Esophagus (tissue), 2 donors: ENCODE data around the gene UBE2V1. TPM values are rescaled to one million over a fixed set of nuclear protein-coding genes. Genes with fewer than 3 reads are reported as not detected.

Source experiments
- H3K27ac ChIP-seq, 2 donors: one replicate each; pipeline ENCODE4 v1.5.1; 2013; ENCODE audit warnings: low read depth in 2 of 2, mild to moderate bottlenecking in 2 of 2, inconsistent platforms in 1 of 2, low read length in 1 of 2, moderate library complexity in 1 of 2
- H3K27me3 ChIP-seq, 2 donors: one replicate each; pipeline ENCODE4 v1.6.1; 2013; ENCODE audit warnings: low read length in 2 of 2, control low read depth in 1 of 2, mild to moderate bottlenecking in 1 of 2; ENCODE audit not compliant: insufficient read depth in 2 of 2, control insufficient read depth in 1 of 2
- H3K36me3 ChIP-seq, 2 donors: one replicate each; pipeline ENCODE4 v1.6.1; 2013; ENCODE audit warnings: low read length in 1 of 2; ENCODE audit not compliant: control insufficient read depth in 2 of 2, insufficient read depth in 2 of 2
- H3K4me1 ChIP-seq, 2 donors: one replicate each; pipeline ENCODE4 v1.6.1; 2013; ENCODE audit warnings: low read length in 1 of 2; ENCODE audit not compliant: control insufficient read depth in 2 of 2, insufficient read depth in 2 of 2
- H3K4me3 ChIP-seq, 2 donors: one replicate each; pipeline ENCODE4 v1.5.1; 2013; ENCODE audit warnings: low read length in 2 of 2, mild to moderate bottlenecking in 2 of 2, low read depth in 1 of 2, moderate library complexity in 1 of 2
- H3K9me3 ChIP-seq, 2 donors: one replicate each; pipeline ENCODE4 v1.6.1; 2013; ENCODE audit warnings: mild to moderate bottlenecking in 2 of 2, low read depth in 1 of 2, low read length in 1 of 2, moderate library complexity in 1 of 2; ENCODE audit not compliant: control insufficient read depth in 2 of 2, insufficient read depth in 1 of 2
- WGBS, 2 donors: extraction: QIAGEN DNeasy Blood & Tissue Kit; methylation state at CpG; one replicate each; pipeline ENCODE4 v1.1.7; 2013; 5-methylcytosine and 5-hydroxymethylcytosine counted together
- polyA plus RNA-seq, 2 donors: library from polyadenylated mRNA; stranded (reverse); fragments of 200-250 nt; gene quantifications; one replicate each; pipeline ENCODE4 v1.2.3, GENCODE V29; 2013
- donor health status: healthy with polysubstance abuse.
- donor health status: Bipolar disorder and iron deficiency.

The UBE2V1 gene
- polyA plus RNA-seq, 2 donors = 57.4 to 73.1 TPM

DNA sequence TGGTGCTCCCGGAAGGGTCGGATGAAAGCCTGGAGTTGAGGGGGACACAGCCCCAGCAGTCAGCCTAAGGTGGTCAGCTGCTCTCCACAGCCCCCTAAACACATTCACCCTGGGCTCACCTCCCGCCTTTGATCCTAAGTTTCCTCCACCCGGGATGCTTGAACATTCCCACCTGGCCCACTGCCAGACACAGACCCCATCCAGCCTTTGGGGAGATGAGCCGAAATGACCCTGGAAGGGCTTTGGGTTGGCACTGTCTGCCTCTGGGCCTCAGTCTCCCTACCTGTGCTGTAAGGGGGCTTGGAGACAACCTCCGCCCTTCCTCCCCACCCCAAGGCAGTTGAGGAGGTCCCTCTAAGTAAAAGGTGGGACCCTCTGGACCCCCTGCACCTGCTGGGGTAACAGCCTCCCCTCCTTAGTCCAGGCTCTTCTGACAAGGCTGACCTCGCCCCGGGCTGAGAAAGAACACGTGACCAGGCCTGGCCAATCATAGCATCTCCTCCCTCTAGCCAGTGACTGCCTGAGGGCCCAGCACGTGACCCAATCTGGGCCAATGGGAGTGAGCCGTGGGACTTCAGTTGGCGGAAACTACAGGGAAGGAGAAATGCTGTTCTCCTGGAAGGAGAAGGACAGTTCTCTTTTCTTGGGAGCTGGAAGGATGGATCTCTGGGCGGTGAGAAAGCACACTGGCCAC lies 16.9 kb upstream of the UBE2V1 start:
- H3K27me3 ChIP-seq = no peaks in the 10 kb centered on the region
- 87 to 89% methylated on average over 13 of the region's 13 CpGs for WGBS, 2 donors
- peaks cover 15 to 71% of the 10 kb centered on the region in 2 donors for H3K36me3 ChIP-seq
- peaks cover 5 to 12% of the 10 kb centered on the region in 2 donors for H3K4me1 ChIP-seq
- no peak overlapping the region for H3K4me3 ChIP-seq
- no peaks in the 10 kb centered on the region for H3K9me3 ChIP-seq
- peak overlapping the region in 1 of 2 donors; percentile 54 for H3K27ac ChIP-seq

DNA sequence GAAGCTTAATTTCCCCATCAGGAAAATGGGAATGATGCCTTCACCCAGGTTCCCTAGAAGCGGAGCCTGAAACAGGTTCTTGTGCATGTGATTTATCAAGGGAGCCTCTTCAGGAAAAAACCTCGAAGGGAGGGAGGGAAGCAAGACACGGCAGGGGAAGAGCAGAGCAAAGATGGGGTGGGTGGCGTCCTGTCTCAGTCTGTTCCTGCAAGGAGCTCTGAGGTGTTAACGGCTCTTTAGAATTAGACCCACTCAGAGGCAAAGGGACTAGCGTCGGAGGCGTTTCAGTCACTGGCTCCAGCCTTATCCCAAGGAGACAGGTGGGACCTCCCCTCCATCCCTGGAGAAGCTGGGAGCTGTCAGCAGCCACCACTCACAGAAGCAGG lies 15.6 kb upstream of the UBE2V1 start:
- Histone ChIP-seq H3K27ac (peak overlapping the region in 1 of 2 donors; percentile 19), H3K9me3 (no peaks in the 10 kb centered on the region), H3K36me3 (peaks cover 11 to 76% of the 10 kb centered on the region in 2 donors), H3K4me3 (no peak overlapping the region), H3K4me1 (peaks cover 5 to 9% of the 10 kb centered on the region in 2 donors), H3K27me3 (no peaks in the 10 kb centered on the region)
- WGBS, 2 donors = 84 to 86% methylated on average over 8 of the region's 8 CpGs

DNA sequence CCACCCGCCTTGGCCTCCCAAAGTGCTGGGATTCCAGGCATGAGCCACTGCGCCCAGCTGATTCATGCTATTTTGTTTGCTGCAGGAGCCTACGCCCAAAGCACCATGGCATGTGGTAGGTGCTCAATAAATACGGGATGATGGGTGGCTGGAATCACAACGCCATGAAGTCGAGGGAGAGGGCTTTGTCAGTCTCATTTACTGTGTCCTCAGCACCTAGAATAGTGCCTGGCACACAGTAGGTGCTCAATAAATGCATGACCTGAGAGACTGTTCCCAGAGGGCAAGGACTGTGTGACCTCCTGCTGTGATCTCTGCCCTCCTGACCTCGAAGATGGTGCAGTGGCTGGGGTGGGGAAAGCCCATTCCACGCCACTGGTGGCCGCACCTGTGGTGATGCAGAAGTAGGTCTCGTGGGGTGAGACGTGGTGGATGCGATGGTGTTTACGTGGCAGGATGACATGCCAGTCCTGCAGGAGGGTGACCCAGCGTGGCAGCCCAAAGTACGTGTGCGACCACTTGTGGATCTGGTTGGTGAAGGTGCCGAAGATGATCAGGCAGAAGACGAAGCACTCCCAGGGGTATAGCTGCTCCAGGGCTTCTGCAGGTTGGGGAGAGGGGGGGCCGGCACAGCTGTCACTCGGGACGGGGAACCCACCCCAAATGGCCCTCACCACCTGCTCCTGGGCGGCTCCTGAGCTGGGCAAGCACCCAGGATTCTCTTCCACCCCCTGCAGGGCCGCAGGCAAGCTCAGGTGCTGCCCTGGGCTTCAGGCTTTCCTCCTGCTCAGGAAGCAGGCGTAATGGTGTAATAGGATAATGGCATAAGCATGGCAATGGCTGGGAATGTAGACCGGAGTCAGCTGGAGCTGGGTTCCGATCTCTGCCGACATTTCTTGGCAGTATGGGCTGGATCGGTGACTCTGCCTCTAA lies 14.9 kb upstream of the UBE2V1 start:
- Histone ChIP-seq H3K27me3 (no peaks in the 10 kb centered on the region), H3K4me3 (no peak overlapping the region), H3K27ac (peak overlapping the region in 1 of 2 donors; percentile 11), H3K36me3 (peaks cover 11 to 70% of the 10 kb centered on the region in 2 donors), H3K4me1 (peaks cover 3 to 5% of the 10 kb centered on the region in 2 donors), H3K9me3 (no peaks in the 10 kb centered on the region)
- 79 to 83% methylated on average over 28 of the region's 28 CpGs for WGBS, 2 donors

DNA sequence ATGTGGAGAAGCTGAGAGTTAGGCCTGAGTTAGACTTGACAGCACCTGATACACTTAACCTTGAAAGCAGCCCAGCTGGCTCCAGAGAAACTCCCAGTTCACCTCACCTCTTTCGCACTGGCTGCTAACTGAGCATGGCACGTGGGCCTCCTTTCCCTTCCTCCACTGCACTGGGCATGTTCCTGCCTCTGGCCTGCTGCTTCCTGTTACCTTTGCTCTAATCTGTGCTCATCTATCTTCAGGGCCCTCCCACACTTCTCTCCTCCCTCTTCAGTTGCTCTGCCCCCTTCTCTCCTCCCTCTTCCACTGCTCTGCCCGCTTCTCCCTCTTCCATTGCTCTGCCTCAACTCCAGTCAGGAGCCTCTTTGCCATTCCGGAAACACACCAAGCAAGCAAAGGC lies 13.7 kb upstream of the UBE2V1 start:
- Histone ChIP-seq H3K4me1 (peaks cover 3 to 8% of the 10 kb centered on the region in 2 donors), H3K27ac (peak overlapping the region; percentile 65 to 79), H3K9me3 (no peaks in the 10 kb centered on the region), H3K36me3 (peaks cover 11 to 62% of the 10 kb centered on the region in 2 donors), H3K4me3 (no peak overlapping the region), H3K27me3 (no peaks in the 10 kb centered on the region)
- 42 to 43% methylated on average over 4 of the region's 4 CpGs for WGBS, 2 donors

DNA sequence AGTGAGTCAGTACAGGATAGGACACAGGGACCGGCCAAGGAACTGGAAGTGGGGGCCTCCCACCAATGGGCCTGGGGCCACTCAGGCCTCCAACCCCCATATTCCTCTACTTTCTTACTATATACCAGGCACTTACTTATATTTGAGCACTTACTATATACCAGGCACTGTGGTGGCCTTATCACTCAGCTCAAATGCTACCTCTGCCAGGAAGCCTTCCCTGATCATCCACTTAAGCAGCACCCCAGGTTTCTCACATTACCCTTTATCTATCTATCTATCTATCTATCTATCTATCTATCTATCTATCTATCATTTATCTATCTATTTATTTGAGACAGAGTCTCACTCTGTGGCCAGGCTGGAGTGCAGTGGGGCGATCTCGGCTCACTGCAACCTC lies 12.3 kb upstream of the UBE2V1 start:
- H3K4me3 ChIP-seq = no peak overlapping the region
- WGBS, 2 donors = 96 to 98% methylated on average over 3 of the region's 3 CpGs
- peaks cover 3 to 8% of the 10 kb centered on the region in 2 donors for H3K4me1 ChIP-seq
- no peak overlapping the region for H3K27ac ChIP-seq
- H3K9me3 ChIP-seq = no peaks in the 10 kb centered on the region
- no peaks in the 10 kb centered on the region for H3K27me3 ChIP-seq
- H3K36me3 ChIP-seq = peaks cover 11 to 53% of the 10 kb centered on the region in 2 donors

DNA sequence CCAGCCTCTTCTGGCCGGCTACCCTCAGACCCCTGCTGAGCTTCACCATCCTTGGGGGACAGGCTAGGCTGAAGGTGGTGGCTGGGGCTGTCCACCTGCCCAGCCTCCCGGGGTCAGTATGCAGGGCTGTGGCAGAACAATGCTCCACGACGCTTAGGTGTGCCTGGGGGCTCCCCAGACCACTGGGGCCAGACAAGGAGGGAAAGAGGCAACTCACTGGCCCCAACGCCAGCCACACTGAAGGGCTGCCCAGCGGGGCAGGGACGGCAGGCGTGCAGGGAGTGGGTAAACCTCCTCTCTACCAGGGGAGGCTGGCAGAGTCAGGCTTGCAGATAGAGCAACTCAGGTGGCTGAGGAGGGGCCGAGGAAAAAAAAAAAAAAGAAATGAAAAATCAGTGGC lies 11.5 kb upstream of the UBE2V1 start:
- H3K36me3 ChIP-seq = peaks cover 11 to 46% of the 10 kb centered on the region in 2 donors
- no peak overlapping the region for H3K4me3 ChIP-seq
- 89 to 96% methylated on average over 9 of the region's 9 CpGs for WGBS, 2 donors
- no peaks in the 10 kb centered on the region for H3K9me3 ChIP-seq
- H3K27ac ChIP-seq = no peak overlapping the region
- H3K27me3 ChIP-seq = no peaks in the 10 kb centered on the region
- peaks cover 3 to 8% of the 10 kb centered on the region in 2 donors for H3K4me1 ChIP-seq

DNA sequence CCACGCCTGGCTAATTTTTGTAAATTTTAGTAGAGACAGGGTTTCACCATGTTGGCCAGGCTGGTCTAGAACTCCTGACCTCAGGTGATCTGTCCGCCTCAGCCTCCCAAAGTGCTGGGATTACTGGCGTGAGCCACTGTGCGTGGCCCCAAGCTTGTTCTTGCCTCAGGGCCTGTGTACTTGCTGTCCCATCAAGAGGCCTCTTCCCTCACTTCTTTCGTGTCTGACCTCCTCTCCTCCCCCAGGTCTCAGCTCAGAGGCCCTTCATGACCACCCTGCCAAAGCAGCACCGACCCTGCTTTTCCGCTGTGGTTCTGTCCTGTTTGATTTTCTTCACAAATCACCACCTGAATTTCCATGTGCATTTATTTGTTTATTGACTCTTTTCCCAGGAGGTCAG lies 10.5 kb upstream of the UBE2V1 start:
- 90 to 94% methylated on average over 7 of the region's 7 CpGs for WGBS, 2 donors
- H3K9me3 ChIP-seq = no peaks in the 10 kb centered on the region
- H3K4me1 ChIP-seq = peaks cover 0 to 8% of the 10 kb centered on the region in 2 donors
- no peak overlapping the region for H3K27ac ChIP-seq
- H3K4me3 ChIP-seq = no peak overlapping the region
- H3K36me3 ChIP-seq = peaks cover 5 to 36% of the 10 kb centered on the region in 2 donors
- H3K27me3 ChIP-seq = no peaks in the 10 kb centered on the region

DNA sequence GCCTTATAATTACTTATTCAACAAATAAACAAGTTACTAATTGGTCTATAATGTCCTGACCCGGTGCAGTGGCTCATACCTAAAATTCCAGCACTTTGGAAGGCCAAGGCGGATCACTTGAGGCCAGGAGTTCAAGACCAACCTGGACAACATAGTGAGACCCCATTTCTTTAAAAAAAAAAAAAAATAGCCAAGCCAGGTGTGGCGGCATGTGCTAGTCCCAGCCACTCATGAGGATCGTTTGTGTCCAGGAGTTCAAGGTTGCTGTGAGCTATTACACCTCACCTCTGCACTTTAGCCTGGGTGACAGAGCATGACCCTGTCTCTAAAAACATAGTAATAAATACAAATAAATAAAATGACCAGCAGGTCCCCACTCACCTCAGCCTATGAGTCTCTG lies 9.8 kb upstream of the UBE2V1 start:
- H3K36me3 ChIP-seq = peaks cover 2 to 29% of the 10 kb centered on the region in 2 donors
- WGBS, 2 donors = 91 to 97% methylated on average over 4 of the region's 4 CpGs
- no peak overlapping the region for H3K27ac ChIP-seq
- H3K4me1 ChIP-seq = peaks cover 0 to 7% of the 10 kb centered on the region in 2 donors
- no peaks in the 10 kb centered on the region for H3K9me3 ChIP-seq
- no peak overlapping the region for H3K4me3 ChIP-seq
- H3K27me3 ChIP-seq = no peaks in the 10 kb centered on the region

DNA sequence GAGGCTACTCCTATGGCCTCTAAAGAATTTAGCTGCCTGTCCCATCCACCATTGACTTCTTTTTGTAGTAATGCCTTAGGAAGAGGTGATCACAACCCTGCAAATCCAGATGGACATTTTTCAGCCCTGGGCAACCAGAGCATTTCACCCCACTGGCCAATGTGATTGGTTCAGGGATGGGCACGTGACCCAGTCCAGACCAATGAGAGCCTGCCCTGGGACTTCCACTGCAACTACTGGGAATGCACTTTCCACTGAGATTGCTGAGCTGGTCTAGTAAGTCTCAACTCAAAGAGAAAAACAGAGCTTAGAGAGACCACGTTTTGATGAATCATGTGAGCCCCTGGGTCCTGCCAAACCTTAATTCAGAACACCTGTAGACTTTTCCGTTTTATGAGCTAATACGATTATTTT lies 8.9 kb upstream of the UBE2V1 start:
- H3K9me3 ChIP-seq = no peaks in the 10 kb centered on the region
- no peak overlapping the region for H3K4me3 ChIP-seq
- peak overlapping the region in 1 of 2 donors; percentile 66 for H3K27ac ChIP-seq
- 61 to 66% methylated on average over 4 of the region's 4 CpGs for WGBS, 2 donors
- H3K4me1 ChIP-seq = peaks cover 0 to 3% of the 10 kb centered on the region in 2 donors
- H3K36me3 ChIP-seq = peaks cover 0 to 24% of the 10 kb centered on the region in 2 donors
- no peaks in the 10 kb centered on the region for H3K27me3 ChIP-seq
